GM12892 (cell line): ENCODE results near the gene C1QTNF6.

Experiments
- POLR2A ChIP-seq: IDR thresholded peaks from 2 replicates; pipeline ENCODE4 v1.6.1; 2011; ENCODE audit warnings: low read depth, low read length, control low read depth
- POLR2AphosphoS5 ChIP-seq: IDR thresholded peaks from 2 replicates; pipeline ENCODE4 v1.6.1; 2011; ENCODE audit warnings: low read depth, low read length, control low read depth

GRCh38 chr22:37231406-37232139 is 43.5 kb upstream of the C1QTNF6 start:
- no peak for TF ChIP-seq POLR2AphosphoS5
- TF ChIP-seq POLR2A, result no peak
